Endothelial cell of umbilical vein (primary cell): ENCODE measurements around the gene OCA2.

ENCODE experiments used
- EZH2 ChIP-seq: IDR thresholded peaks from 2 replicates; pipeline ENCODE4 v1.6.1; 2012; ENCODE audit warnings: borderline replicate concordance, low read depth, mild to moderate bottlenecking, moderate library complexity, low read length, inconsistent platforms; ENCODE audit not compliant: severe bottlenecking
- GATA2 ChIP-seq: IDR thresholded peaks from 2 replicates; pipeline ENCODE4 v1.7.0; 2011; ENCODE audit warnings: low read depth, mild to moderate bottlenecking, moderate library complexity, mixed read lengths, low read length; ENCODE audit not compliant: insufficient read length, insufficient read depth
- JUN ChIP-seq: IDR thresholded peaks from 2 replicates; pipeline ENCODE4 v1.6.1; 2011; ENCODE audit warnings: borderline replicate concordance, low read depth; ENCODE audit not compliant: insufficient read length, insufficient read depth
- MYC ChIP-seq: IDR thresholded peaks from one replicate; pipeline ENCODE4 v1.6.1; 2011; ENCODE audit warnings: mild to moderate bottlenecking, low read depth, low read length
- POLR2A ChIP-seq: IDR thresholded peaks from 2 replicates; pipeline ENCODE4 v1.6.1; 2012; ENCODE audit warnings: low read depth, mild to moderate bottlenecking, control low read depth, low read length
- POLR2AphosphoS5 ChIP-seq: IDR thresholded peaks from 2 replicates; pipeline ENCODE4 v1.6.1; 2012; ENCODE audit warnings: low read depth, mild to moderate bottlenecking, control low read depth, low read length, moderate library complexity; ENCODE audit not compliant: insufficient read depth
- TF ChIP-seq, protein P1 (sequence below), 2 donors: IDR thresholded peaks; 1 replicate in 1 of 2; 2 replicates in 1 of 2; pipeline ENCODE4 v1.5.1; 2011; ENCODE audit warnings: low read length in 2 of 2, mild to moderate bottlenecking in 2 of 2, moderate library complexity in 2 of 2, control low read depth in 1 of 2, inconsistent platforms in 1 of 2, low read depth in 1 of 2; ENCODE audit not compliant: insufficient read depth in 1 of 2; ENCODE audit errors: extremely low read depth in 1 of 2

DNA sequence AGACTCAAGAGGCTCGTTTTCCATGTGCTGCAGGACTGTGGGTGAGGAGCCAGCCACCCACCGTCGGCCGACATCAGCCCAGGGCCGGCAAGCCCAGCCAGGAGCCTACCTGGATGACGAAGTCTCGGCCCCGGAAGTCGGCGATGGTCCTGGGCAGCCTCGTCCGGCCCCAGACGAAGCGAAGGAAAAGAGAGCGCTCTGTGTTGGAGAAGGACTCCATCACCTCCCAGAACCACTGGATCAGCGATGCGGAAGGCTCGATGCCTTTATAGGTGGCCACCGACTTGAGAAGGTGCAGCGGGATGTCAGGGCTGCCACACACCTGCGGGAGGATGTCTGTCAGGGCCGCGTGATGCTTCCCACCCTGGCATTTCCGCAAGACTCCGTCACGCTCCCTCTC, 13.8 kb upstream of the OCA2 start:
- TF ChIP-seq, protein P1, sequence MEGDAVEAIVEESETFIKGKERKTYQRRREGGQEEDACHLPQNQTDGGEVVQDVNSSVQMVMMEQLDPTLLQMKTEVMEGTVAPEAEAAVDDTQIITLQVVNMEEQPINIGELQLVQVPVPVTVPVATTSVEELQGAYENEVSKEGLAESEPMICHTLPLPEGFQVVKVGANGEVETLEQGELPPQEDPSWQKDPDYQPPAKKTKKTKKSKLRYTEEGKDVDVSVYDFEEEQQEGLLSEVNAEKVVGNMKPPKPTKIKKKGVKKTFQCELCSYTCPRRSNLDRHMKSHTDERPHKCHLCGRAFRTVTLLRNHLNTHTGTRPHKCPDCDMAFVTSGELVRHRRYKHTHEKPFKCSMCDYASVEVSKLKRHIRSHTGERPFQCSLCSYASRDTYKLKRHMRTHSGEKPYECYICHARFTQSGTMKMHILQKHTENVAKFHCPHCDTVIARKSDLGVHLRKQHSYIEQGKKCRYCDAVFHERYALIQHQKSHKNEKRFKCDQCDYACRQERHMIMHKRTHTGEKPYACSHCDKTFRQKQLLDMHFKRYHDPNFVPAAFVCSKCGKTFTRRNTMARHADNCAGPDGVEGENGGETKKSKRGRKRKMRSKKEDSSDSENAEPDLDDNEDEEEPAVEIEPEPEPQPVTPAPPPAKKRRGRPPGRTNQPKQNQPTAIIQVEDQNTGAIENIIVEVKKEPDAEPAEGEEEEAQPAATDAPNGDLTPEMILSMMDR (IDR thresholded peaks at IDR 0.05; ENCODE audit: extremely low read depth in 1 of 2, insufficient read depth in 1 of 2, low read depth in 1 of 2, low read length in 2 of 2): no peak
- TF ChIP-seq POLR2A (no peak), GATA2 (no peak), EZH2 (no peak), POLR2AphosphoS5 (no peak), JUN (no peak), MYC (no peak)
